H1 (cell line): ENCODE data around the gene MED16. TPM values are rescaled to one million over a fixed set of nuclear protein-coding genes. Genes with fewer than 3 reads are reported as not detected.

Experiments used
- BACH1 ChIP-seq: IDR thresholded peaks from 2 replicates; pipeline ENCODE4 v1.6.1; 2012; ENCODE audit warnings: low read length, improper control_type of control experiment
- CREB1 ChIP-seq: IDR thresholded peaks from 2 replicates; pipeline ENCODE4 v1.6.1; 2012; ENCODE audit warnings: inconsistent platforms
- EGR1 ChIP-seq: IDR thresholded peaks from 2 replicates; pipeline ENCODE4 v1.6.1; 2011; ENCODE audit warnings: low read depth, low read length, borderline replicate concordance
- EZH2 ChIP-seq: fragments of 200-600 bp; sonication (generic); IDR thresholded peaks from 2 replicates; pipeline ENCODE4 v1.7.1; 2012; ENCODE audit warnings: low read depth, mild to moderate bottlenecking, moderate library complexity, low read length, inconsistent platforms; ENCODE audit not compliant: severe bottlenecking
- GTF2F1 ChIP-seq: IDR thresholded peaks from 2 replicates; pipeline ENCODE4 v1.6.1; 2012; ENCODE audit warnings: low read depth, low read length, improper control_type of control experiment, borderline replicate concordance
- HDAC6 ChIP-seq: IDR thresholded peaks from one replicate; pipeline ENCODE4 v1.7.1; 2012; ENCODE audit warnings: low read depth, mild to moderate bottlenecking, inconsistent platforms, low read length, moderate library complexity
- NRF1 ChIP-seq: IDR thresholded peaks from 2 replicates; pipeline ENCODE4 v1.6.1; 2011; ENCODE audit warnings: mild to moderate bottlenecking, low read depth, low read length, improper control_type of control experiment
- POLR2AphosphoS5 ChIP-seq: IDR thresholded peaks from 2 replicates; pipeline ENCODE4 v1.6.1; 2011; ENCODE audit warnings: low read depth, low read length
- polyA plus RNA-seq, 7 experiments: library from polyadenylated mRNA; depleted of rRNA in 3 of 7; stranded (reverse) in 5 of 7; unstranded in 2 of 7; fragments of >200 nt in 5 of 7; fragments of 200-250 nt in 2 of 7; gene quantifications; 1 replicate in 5 of 7; 2 replicates in 1 of 7; 4 replicates in 1 of 7; pipeline versions ENCODE4 v1.2.1 to v1.2.3, GENCODE V29; 2011 to 2013; ENCODE audit warnings: missing spikeins in 2 of 7, mixed read lengths in 2 of 7
- total RNA-seq: library from RNA; stranded (reverse); fragmentation: NEBNext Ultra II Directional; extraction: Animal tissue kit (Norgen Biotek cat#: 25700); gene quantifications from 2 replicates; pipeline ENCODE4 v1.2.1, GENCODE V29; 2021
- TF ChIP-seq, protein P1 (sequence below): IDR thresholded peaks from 2 replicates; pipeline ENCODE4 v1.6.1; 2012; ENCODE audit warnings: inconsistent platforms

MED16 gene
- total and polyA plus RNA-seq, 2 of the 8 experiments (the other 6 are each of a cell fraction or from before 2014, with no cell fraction given), result 51.0 to 67.2 TPM

DNA sequence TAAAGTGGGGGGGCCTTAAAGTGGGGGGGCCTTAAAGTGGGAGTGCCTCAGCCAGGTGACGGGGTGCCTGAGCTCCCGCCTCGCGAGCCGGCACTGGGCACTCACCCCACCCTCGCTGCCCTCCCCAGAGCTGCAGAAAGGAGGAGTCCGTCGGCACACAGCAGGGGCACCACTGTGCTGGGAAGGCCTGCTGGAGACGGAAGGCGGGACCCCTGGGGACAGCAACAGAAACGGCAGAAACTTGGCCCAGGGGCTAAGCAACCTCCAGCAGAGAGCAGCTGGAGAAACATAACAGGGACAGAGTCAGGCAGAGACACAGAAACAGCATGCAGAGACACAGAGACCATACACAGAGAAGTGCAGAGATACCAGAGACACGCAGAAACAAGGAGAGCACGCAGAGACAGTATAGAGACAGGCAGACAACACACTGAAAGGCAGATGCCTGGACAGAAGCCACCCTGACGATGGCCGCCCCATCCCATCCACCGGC lies 25.6 kb downstream of the MED16 start (continued):
- no peak for TF ChIP-seq POLR2AphosphoS5
- TF ChIP-seq NRF1, result no peak
- TF ChIP-seq, protein P1, sequence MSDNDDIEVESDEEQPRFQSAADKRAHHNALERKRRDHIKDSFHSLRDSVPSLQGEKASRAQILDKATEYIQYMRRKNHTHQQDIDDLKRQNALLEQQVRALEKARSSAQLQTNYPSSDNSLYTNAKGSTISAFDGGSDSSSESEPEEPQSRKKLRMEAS, result no peak
- TF ChIP-seq CREB1, result no peak
- no peak for TF ChIP-seq EZH2
- TF ChIP-seq GTF2F1, result no peak
- TF ChIP-seq HDAC6, result no peak
- TF ChIP-seq BACH1, result no peak
- no peak for TF ChIP-seq EGR1
- TF ChIP-seq, all 59 proteins: peak for 0
